HG03060 (cell line): Measurements from ENCODE around the gene SPSB1.
"Not testable (repeated sequence)": the region's sequence is repeated elsewhere in the genome, so short reads cannot be mapped to it uniquely, and the experiment has no call there.

Experiments used
- ATAC-seq: cut with Tn5 transposase; IDR thresholded peaks from one replicate; pipeline ENCODE4 v1.9.1; 2021; ENCODE audit warnings: low read depth, moderate number of reproducible peaks; ENCODE audit not compliant: unreplicated experiment

Gene SPSB1

DNA sequence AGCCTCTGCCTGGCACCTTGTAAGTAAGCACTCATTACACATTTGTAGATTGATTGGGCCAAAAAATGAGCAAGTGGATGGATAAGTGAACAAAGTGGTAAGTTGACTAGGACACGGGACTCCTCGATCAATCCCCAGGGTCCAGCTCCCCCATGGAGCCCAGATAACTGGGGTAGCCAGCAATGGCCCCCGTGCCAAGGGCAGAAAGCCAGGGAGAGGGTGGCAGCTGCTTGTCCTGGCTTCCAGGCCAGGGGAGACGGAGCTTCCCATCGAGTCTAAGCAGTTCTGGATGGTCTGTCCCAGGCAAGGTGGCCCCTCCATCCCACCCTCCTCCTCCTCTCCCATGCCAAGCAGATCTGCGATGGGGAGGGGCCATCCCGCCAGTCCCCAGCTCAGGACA, 91.4 kb downstream of the SPSB1 start:
- no peak for ATAC-seq

DNA sequence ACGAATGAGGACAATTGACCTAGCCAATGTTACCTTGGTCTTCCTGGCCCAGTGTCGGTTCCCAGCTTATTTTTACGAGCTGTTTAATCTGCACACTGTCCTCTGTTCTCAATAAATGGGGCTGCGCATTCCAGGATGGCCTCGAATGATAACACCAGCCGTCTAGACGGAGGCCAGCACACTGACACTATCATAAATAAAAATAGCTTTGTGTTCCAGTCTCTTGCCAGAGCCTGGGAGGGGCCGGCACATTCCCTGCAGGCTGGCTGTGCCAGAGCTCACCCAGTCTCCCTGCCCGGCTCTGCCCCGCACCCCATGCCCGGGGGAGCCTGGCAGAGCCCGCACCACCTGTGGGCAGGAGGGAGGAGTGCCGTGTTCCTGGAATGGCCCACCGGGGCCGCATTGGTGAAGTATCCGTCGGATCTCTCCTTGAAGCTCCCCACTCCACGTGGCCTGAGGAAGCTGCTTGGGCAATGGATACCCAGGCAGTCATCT, 92.1 kb downstream of the SPSB1 start:
- ATAC-seq, result no peak

DNA sequence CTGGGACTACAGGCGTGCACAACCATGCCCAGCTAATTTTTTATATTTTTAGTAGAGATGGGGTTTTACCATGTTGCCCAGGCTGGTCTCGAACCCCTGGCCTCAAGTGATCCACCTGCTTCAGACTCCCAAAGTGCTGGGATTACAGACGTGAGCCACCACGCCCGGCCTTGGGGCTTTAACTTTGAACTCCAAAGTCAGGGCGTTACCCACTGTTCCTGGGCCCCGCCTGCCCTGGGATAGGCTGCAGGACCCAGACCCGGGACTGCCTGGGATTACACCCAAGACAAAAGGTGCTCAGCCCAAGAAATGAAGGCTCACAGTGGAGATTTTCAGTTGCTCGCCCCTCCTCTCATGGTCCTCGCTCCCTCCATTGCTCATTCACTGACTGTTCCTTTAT, 92.7 kb downstream of the SPSB1 start:
- not testable (repeated sequence) for ATAC-seq

DNA sequence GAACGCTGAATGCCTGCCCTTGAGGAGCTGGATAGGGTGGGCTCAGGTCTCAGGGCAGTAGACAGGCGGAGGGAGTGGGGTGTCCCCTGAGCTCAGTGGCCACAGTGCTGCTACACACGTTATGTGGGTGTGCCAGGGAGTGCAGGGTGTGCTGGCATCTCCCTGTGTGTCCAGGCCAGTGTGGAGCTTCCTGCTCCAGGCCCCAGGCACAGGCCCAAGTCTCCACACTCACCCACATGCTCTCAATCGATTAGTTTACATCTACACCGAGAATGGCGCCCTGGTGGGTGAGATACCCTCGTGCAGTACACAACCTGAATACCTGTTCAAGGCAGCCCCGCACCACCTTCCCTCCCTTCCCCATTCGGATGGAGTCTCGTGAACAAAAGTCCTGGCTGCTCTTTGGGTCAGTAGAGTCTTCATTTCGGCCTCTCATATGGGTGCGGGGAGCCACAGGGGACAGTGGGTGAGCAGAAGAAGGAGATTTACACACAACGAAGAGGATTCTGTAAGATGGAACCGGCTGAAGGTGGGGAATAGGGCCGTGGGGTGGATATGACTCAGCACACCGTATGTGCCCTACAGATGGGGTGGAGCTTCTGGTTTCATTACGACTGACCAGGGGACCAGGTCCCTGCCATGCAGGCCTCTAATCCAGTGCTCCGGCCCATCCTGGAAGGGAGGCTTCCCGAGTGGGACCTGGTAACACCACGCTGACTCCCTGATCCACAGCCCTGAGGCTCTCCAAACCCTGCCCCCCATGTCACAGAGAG, 93.3 kb downstream of the SPSB1 start:
- no peak for ATAC-seq

DNA sequence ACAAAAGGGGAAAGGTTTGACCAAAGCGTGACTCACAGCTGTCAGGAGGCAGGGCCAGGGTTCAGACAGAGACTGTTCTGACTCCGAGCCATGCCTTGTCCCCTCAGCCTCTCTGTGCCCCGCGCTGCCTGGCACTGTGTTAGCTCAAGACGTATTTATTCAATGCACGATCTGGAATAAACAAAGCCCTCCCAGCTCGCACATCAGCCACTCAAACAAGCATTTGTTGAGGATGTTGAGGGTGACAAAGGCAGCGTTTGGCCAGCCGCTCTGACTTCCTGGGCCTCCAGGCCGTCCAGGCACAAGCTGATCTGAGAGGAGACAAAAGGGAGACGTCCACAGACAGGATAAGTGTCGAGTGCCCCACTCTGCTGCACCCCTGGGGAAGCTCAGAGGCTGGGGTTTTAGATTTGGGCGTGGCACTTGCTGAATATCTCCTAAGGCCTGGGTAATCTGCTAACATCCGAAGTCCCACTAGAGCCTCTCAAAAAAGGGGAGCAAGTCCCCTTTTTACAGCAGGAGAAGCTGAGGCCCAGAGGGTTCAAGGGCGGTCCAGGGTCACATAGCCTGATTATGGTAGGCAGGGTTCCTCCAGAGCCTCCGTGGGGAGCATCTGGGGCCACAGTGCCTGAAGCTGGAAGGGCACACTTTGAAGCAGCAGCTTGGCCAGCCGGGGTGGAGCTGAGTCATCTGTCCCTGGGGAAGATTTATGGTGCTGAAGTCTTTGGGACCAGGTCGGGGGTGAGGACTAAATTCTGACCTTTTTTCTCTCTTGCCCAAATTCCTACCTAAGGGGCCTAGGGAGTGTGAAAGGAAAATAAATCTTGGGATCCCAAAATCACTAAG, 95.9 kb downstream of the SPSB1 start:
- no peak for ATAC-seq

DNA sequence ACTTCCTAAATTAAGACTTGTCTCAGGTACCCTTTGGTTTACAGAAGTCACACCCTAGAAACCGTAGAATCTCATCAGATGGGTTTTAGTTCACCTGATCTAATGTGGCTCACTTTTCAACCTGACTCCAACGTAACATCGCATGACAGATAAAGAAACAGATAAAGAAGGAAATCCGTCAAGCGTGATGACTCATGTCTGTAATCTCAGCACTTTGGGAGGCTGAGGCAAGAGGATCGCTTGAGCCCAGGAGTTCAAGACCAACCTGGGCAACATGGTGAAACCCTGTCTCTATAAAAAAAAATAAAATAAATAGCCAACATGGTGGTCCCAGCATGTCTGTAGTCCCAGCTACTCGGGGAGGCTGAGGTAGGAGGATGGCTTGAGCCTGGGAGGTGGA, 97.3 kb downstream of the SPSB1 start:
- no peak for ATAC-seq

DNA sequence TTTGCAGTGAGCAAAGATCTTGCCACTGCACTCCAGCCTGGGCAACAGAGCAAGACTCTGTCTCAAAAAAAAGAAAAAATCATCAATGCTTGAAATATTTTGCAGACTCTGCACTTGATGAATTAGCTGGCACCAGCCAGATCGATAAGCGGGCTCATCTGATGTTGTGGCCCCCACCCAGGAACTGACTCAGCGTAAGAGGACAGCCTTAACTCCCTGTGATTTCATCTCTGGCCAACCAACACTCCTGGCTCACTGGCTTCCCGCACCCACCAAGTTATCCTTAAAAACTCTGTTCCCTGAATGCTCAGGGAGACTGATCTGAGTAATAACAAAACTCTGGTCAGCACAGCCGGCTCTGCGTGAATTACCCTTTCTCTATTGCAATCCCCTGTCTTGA, 98.9 kb downstream of the SPSB1 start:
- no peak for ATAC-seq

DNA sequence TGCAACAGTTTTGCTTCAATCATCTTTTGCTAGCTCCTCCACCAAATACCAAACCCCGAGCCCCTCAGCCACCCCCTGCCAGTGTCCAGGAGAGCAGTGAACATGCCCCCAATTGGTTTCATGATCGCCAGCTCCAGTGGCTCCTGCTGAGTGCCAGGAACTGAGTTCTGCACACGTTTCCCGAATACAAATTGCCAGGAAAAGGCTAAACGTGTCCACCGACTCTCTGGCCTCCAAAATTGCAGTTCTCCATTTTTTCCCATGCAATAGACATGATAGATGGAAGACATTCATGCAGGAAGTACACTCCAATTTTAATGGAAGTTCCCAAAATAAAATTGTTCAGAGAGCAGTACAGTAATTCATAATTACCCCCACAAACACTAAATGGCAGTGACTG, 101.3 kb downstream of the SPSB1 start:
- no peak for ATAC-seq

DNA sequence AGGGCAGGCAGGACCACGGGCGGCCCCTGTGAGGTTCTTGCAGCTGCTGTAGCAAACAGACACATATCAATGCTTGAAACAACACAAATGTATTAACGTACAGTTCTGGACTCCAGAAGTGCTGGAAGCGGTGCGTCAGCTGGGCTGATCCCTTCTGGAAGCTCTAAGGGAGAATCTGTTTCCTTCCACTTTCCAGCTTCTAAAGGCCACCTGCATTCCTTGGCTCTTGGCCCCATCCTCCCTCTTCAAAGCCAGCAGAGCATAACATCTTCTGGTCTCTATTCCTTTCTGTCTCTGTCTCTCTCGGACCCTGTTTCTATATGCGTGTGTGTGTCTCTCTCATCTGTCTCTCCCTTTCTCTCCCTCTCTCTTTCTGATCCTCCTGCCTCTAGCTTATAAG, 102.3 kb downstream of the SPSB1 start:
- ATAC-seq, result no peak

DNA sequence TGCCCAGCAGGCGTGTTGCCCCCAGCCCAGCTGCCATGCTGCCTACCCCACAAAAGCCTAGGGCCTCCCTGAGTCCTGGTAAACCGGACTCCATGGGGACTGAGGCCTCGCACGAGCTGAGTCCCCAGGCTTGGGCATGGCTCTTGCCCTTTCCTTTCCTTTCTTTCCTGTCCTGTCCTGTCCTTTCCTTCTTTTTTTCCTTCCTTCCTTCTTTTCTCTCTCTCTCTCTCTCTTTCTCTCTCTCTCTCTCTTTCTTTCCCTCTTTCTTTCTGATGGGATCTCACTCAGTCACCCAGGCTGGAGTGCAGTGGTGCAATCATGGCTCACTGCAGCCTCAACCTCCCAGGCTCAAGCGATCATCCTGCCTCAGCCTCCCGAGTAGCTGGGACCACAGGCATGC, 104.4 kb downstream of the SPSB1 start:
- no peak for ATAC-seq

DNA sequence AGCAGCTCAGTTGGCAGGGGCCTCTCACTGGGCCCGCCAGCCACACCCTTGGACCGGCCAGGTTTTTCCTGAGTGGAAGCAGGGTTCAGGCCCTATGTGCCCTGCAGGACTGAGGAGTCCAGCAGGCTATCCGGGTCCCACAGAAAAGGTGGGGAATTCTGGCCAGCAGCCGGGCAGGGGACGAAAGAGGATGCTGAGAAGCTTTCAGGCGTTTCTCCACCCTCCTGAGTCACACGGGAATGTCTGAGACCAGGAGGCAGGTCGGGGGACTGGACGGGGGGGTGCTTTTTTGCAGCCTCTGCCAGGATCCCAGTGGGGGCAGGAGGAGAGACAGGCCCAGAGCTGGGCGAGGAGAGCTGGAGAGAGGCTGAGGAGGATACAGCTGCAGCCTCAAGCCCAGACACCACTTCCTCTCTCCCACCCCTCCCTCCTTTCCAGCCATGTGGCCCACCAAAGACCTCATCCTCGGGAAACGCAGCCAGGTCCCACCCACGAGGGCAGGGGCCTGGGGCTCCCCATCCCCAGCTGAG, 105.4 kb downstream of the SPSB1 start:
- no peak for ATAC-seq

DNA sequence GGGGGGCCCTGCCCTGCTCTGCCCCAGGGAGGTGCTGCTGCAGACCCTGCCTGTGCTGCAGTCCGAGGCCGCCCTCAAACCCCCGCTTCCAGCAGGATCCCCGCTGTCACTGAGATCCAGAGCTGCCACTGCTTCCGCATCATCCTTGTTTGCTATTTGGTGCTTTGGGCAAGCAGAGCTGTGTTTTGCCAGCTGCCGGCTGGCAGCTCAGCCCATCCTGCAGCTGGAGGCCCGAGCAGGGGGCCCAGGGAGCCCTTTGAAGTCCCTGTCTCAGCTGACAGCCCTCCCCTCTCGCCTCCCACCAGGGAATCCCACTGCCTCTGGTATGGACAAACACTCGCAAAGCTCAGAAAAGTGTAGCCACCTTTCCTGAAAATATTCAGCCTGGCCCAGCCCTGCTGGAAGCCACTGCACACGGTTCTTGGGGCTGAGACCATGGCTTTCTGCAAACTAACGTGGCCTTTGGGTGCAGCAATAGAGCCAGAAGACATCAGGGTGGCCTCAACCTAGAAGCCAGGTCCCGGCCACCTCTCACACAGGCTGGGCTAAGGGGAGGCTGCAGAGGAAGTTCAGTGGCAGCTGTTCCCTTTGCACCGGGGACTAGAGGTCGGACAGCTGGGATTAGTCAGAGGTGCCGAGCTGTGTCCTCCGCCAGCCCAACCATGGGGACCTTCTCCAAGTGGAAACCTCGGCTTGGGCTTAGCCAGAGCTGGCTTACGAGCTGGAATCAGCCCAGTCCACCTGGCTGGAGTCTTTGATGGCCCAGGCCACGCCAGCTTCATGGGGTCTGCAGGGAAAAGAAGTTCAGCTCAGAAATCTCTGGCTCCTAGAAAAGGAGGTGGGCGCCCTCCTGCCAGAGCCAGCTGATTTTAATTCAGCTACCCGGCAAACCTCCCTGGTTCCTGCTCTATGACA, 107.1 kb downstream of the SPSB1 start:
- ATAC-seq, result no peak

DNA sequence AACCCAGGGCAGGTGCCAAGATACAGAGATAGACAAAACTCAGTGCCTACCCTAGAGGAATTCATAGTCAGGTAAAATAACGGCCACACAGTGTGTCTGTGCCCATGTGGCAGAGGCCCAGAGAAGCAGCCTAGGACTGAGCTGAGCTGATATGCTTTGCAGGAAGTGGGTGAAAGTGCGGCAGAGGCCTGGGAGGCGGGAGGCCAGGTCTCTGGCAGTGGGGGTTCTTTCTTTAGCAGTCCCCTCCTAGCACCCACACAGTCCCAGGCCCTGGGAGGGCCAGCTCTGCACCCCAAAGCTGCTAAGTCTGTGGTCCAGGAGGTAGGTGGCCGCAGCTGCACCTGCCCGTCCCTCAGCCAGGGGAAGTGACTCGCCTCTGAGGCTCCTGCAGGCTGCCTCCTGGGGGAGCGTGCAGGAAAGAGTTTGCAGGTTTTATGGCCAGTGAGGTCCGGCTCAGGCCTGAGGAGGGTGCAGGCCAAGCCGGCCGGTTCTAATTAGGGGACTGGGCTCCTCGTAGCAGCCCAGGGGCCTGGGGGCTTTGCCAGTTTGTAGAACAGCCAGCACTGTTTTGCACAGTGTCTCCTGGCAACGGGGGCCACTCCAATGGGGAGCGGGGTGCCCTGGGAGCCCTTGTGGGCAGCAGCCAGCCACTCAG, 107.9 kb downstream of the SPSB1 start:
- no peak for ATAC-seq

DNA sequence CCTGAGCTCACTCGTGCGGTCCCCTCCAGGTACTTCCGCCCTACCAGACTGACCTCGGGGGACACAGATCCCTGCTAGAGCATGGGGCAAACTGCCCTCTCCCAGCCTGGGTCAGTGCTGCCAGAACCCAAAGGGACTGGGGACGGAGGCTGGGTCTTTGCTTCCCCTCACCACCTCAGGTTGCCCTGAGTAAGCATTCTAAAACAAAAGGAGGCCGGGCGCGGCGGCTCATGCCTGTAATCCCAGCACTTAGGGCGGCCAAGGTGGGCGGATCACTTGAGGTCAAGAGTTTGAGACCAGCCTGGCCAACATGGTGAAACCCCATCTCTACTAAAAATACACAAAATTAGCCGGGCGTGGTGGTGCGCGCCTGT, 108.4 kb downstream of the SPSB1 start:
- no peak for ATAC-seq

DNA sequence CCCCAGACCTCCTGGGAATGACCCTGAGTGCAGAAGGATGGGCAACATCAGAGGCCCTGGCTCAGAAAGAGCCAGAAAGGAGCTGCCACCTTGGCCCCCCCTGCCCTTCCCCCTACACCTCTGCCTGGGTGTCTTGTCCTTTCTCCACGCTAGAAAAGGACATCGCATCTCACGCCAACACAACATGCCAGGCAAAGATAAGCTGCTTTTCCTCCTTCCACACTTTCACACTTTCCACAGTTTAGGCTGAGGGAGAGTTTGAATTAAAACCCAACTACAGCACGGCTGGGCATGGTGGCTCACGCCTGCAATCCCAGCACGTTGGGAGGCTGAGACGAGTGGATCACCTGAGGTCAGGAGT, 109.5 kb downstream of the SPSB1 start:
- ATAC-seq, result no peak

DNA sequence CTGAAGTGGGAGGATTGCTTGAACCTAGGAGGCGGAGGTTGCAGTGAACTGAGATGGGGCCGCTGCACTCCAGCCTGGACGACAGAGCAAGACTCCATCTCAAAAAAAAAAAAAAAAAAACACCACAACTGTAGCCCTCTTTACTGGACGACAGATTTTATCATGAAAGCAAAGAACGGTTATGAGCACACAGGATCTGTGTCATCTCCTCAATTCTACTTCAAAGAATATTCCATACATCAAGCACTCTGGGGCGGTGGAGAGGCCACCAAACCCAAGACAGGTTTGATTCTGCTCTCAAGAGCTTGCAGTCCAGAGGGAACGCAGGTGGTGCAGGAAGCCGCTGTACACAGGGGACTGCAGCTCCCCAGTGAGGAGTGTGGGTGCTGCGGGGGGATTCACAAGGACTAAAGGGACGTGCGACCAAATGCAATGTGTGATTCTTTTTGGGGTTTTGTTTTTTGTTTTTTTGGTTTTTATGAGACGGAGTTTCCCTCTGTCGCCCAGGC, 110.1 kb downstream of the SPSB1 start:
- ATAC-seq, result no peak

DNA sequence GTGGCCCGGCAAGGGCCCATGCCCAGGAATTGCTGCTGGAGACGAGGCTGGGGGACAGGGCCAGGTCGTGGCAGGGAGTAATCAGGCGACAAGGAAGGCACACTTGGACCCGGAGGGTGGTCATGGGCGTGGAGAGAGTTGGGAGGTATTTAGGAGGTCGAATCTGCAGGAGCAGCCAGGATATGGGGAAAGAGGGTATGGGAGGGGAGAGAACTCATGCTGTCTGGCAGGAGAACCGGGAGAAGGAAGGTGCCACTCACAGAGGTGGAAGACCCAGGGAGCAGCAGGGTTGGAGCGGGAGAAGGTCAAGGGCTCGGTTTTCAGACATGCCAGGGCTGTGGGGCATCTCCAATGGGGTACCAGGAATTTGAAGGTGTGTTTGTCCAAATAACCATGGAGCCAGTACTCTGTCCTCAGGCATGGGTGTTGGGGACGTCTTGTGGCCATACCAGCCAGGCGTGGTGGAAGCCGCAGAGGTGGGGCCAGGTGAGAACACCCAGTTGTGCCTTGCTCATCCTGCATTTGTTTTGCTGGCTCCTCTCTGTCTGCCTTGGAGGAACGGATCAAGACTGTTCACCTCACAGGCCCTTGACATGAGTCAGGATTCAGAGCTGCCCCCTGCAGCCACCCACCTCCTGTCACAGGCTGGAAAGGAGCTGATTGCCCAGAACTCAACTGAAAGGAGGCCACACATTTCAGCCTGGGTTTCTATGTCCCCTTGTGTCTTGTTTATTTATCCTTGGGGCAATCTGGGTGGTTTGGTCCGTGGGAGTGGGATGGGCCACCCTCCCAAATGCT, 111.6 kb downstream of the SPSB1 start:
- ATAC-seq, result no peak

DNA sequence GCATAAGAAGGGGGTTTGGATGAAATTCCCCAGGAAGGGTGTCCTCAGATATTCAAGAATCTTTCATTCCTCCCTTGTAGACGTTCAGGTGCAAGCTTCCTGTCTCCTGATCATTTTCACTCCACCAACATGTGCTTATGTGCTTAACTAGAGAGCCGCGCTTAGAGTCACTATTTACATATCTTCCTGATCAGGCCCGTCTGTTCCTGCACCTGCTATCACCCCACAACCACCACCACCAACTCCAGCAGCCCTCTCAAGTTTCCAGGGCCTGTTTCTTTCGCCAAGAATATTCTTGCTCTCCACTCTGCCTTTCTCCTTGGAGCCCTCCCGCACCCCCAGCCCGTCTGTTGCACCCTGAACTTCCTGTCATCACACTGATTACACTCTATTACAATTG, 113.4 kb downstream of the SPSB1 start:
- no peak for ATAC-seq

DNA sequence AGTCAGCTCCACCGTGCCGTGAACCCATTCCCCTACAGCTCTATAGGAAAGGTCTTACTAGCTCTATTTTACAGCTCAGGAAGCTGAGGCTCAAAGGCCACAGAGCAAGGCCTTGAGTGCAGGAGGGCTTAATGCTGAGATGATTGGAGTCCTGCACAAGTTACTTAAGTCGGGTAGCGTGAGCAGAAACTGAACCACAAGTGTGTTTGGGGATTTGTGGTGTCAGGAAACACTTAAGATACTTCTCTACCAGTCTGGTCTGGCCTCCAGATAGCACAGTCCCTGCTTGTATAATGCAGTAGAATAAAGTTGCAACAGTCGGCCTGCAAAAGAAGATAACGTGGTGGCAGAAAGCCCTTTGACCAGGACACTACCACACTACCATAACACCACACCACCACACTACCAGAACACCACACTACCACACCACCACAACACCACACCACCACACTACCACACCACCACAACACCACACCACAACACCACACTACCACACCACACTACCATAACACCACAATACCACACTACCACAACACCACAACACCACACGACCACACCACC, 118.1 kb downstream of the SPSB1 start:
- no peak for ATAC-seq
